Bronchial epithelial cell (primary cell): Measurements from ENCODE around the gene MBNL2. TPM values are rescaled to one million over a fixed set of nuclear protein-coding genes. Genes with fewer than 3 reads are reported as not detected.

Source experiments
- DNase-seq: peaks from one replicate; pipeline ENCODE4 v3.0.0-alpha.2; 2010; ENCODE audit warnings: low read depth
- FAIRE-seq: peaks from 2 replicates; lab custom pipeline; 2011; peaks lifted over from hg19 to GRCh38; lab: Jason Lieb, UNC
- H3K27me3 ChIP-seq: 2 replicates; pipeline ENCODE4 v1.5.1; 2011; ENCODE audit warnings: low read length; ENCODE audit not compliant: control insufficient read depth, insufficient read depth
- H3K36me3 ChIP-seq: 2 replicates; pipeline ENCODE4 v1.5.1; 2011; ENCODE audit warnings: low read length; ENCODE audit not compliant: control insufficient read depth, insufficient read depth
- H3K4me3 ChIP-seq: 2 replicates; pipeline ENCODE4 v1.5.1; 2011; ENCODE audit warnings: mild to moderate bottlenecking, low read depth, low read length, control low read depth
- total RNA-seq: library from RNA; depleted of rRNA; stranded (reverse); fragments of >200 nt; gene quantifications from 2 replicates; pipeline ENCODE4 v1.2.1, GENCODE V29; 2014
- TF ChIP-seq, protein P1 (sequence below): IDR thresholded peaks from 2 replicates; pipeline ENCODE4 v1.5.1; 2011; ENCODE audit warnings: mild to moderate bottlenecking, moderate library complexity, low read length, control low read depth, inconsistent platforms; ENCODE audit not compliant: insufficient read depth, severe bottlenecking

MBNL2 gene
- total RNA-seq, 1 donor from 2014 or later = 12.4 TPM

DNA sequence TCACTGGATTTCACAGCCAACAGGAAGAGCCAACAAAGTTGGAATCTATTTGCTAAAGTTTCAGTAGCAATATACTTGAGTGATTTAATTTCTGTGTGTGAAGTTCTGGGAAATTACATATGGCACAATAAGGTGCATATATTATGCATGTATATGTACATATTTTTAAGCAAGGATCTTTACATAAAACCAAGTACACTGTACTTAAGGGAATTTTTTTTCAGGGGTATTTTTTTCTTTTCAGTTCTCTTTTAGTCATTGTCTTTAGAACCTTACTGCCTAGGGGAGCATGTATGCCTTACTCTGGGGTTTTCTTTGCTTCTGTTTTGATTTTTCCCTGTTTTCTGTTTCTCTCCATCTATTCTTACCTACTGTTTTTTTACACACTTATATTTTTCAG, 219.2 kb downstream of the MBNL2 start:
- no peak for DNase-seq
- no peaks in the 10 kb centered on the region for H3K27me3 ChIP-seq
- H3K36me3 ChIP-seq = no peaks in the 10 kb centered on the region
- TF ChIP-seq, protein P1, sequence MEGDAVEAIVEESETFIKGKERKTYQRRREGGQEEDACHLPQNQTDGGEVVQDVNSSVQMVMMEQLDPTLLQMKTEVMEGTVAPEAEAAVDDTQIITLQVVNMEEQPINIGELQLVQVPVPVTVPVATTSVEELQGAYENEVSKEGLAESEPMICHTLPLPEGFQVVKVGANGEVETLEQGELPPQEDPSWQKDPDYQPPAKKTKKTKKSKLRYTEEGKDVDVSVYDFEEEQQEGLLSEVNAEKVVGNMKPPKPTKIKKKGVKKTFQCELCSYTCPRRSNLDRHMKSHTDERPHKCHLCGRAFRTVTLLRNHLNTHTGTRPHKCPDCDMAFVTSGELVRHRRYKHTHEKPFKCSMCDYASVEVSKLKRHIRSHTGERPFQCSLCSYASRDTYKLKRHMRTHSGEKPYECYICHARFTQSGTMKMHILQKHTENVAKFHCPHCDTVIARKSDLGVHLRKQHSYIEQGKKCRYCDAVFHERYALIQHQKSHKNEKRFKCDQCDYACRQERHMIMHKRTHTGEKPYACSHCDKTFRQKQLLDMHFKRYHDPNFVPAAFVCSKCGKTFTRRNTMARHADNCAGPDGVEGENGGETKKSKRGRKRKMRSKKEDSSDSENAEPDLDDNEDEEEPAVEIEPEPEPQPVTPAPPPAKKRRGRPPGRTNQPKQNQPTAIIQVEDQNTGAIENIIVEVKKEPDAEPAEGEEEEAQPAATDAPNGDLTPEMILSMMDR = no peak
- H3K4me3 ChIP-seq = no peak overlapping the region
- no peak for FAIRE-seq

Other genes with a start within 250 kb of the MBNL2 start
- not detected in 2 replicates for gene OXGR1, start 227.9 kb upstream of the MBNL2 start, total RNA-seq
- 44.0 and 47.7 TPM in 2 replicates for gene RAP2A, start 211.8 kb downstream of the MBNL2 start, total RNA-seq